Renal cortex interstitium (tissue), 11 donors: Measurements from ENCODE around the gene ACOX2. TPM values are rescaled to one million over a fixed set of nuclear protein-coding genes. Genes with fewer than 3 reads are reported as not detected.
A peak's percentile ranks its signal among the peaks of the same experiment; 100 is the strongest.

Experiments used
- DNase-seq, 11 donors: peaks; one replicate each; pipeline ENCODE4 v3.0.0-alpha.2; 2013; ENCODE audit warnings: low read depth in 9 of 11, low spot score in 4 of 11; ENCODE audit errors: extremely low read depth in 1 of 11
- polyA plus RNA-seq, 3 donors: library from polyadenylated mRNA; unstranded; fragments of 120-200 nt; gene quantifications; one replicate each; pipeline ENCODE4 v1.2.1, GENCODE V29; 2013; ENCODE audit not compliant: insufficient read length in 3 of 3

The ACOX2 gene
- polyA plus RNA-seq, 3 donors = 33.4 to 43.8 (median 41.6) TPM

DNA sequence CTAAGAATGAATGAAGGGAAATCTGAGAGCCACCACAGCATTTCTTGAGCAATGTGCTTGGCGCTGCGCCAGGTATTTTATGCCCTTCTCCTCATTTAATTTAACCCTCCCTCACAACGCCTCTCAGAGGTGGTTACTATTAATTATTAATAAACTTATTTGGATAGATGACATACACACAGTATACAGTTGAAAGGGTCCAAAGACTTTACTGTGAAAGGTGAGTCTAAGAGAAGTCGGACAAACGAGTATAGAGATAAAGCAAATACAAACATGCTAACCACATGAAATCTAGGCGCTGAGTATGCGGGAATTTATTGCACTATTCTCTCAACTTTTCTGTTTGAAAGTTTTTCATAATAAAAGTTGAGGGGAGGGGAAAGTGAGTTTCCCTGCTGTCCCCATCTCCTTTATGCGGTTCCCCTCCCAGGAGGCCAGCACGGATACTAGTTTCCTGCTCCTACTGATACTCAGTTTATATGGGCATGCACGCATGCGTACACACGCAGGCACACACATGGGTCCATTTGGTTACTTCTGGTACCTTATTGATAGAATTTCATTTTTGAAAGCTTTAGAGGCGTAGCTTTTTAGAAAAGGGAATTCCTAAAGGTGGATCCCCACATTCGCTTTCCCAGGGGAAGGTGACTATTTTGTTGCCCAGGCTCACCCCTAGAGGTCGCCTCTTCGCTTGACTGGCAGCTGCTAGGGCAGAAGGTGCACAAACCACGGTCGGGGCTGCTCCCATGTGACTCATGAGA is 73.6 kb downstream of the ACOX2 start:
- DNase-seq = peak in 10 of 11 donors; percentile 19 to 56 (median 34)

- no peak for DNase-seq
These were observed 74.2 kb downstream of the ACOX2 start for GRCh38 chr3:58462829-58463180.

DNA sequence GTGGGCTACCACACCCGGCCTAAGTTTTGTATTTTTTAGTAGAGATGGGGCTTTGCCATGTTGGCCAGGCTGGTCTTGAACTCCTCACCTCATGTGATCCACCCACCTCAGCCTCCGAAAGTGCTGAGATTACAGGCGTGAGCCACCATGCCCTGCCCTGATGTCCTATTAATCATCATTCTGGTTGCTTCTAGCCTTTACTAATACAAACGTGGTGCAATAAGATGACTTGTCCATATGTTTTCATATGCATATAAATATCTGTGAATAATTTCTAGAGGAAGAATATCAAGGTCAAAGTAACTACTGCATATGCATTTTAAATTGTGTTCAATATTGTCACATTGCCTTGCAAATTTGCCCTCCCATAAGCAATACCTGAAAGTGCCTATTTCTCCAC is 77.8 kb downstream of the ACOX2 start:
- no peak for DNase-seq

Other genes starting within 250 kb of the ACOX2 start
- gene RPP14, start 230.9 kb downstream of the ACOX2 start, polyA plus RNA-seq = 10 to 100 TPM; 19.8 to 23.4 (median 21.1) TPM
- gene HTD2, start 230.7 kb downstream of the ACOX2 start, polyA plus RNA-seq = 10 to 100 TPM; 14.4 to 16.6 (median 14.8) TPM
- gene PXK, start 204.3 kb downstream of the ACOX2 start, polyA plus RNA-seq = 10 to 100 TPM; 21.8 to 34.0 (median 31.2) TPM
- 100 to 1,000 TPM in 2 of 3 donors, 10 to 100 TPM in 1; 95.7 to 118 (median 118) TPM for gene PDHB, start 103.4 kb downstream of the ACOX2 start, polyA plus RNA-seq
- 10 to 100 TPM; 30.6 to 37.7 (median 33.4) TPM for gene KCTD6, start 45.1 kb downstream of the ACOX2 start, polyA plus RNA-seq
- gene FAM107A, start 40.2 kb upstream of the ACOX2 start, polyA plus RNA-seq = 1 to 10 TPM; 4.0 to 5.7 (median 4.6) TPM
- 1 to 10 TPM in 1 of 3 donors, under 1 TPM in 2; 0.44 to 2.3 (median 0.85) TPM for gene FAM3D, start 129.6 kb upstream of the ACOX2 start, polyA plus RNA-seq